Measurements from ENCODE around the gene ACTRT2. TPM values are rescaled to one million over a fixed set of nuclear protein-coding genes. Genes with fewer than 3 reads are reported as not detected.

The ACTRT2 gene
- total and polyA plus RNA-seq, 12 donors, result not detected

GRCh38 chr1:3014050-3014440 lies 7.2 kb upstream of the ACTRT2 start:
- Histone ChIP-seq H3K4me1 (replicated peaks in 1 of 2) (no peaks in the 10 kb centered on the region), H3K27ac (no peak overlapping the region), H3K36me3 (replicated peaks in 1 of 2) (no peaks in the 10 kb centered on the region), H3K27me3 (peaks cover 26% of the 10 kb centered on the region), H3K9me3 (replicated peaks in 1 of 3) (no peaks in the 10 kb centered on the region), H3K4me3 (no peak overlapping the region)
- TF ChIP-seq, protein P1, sequence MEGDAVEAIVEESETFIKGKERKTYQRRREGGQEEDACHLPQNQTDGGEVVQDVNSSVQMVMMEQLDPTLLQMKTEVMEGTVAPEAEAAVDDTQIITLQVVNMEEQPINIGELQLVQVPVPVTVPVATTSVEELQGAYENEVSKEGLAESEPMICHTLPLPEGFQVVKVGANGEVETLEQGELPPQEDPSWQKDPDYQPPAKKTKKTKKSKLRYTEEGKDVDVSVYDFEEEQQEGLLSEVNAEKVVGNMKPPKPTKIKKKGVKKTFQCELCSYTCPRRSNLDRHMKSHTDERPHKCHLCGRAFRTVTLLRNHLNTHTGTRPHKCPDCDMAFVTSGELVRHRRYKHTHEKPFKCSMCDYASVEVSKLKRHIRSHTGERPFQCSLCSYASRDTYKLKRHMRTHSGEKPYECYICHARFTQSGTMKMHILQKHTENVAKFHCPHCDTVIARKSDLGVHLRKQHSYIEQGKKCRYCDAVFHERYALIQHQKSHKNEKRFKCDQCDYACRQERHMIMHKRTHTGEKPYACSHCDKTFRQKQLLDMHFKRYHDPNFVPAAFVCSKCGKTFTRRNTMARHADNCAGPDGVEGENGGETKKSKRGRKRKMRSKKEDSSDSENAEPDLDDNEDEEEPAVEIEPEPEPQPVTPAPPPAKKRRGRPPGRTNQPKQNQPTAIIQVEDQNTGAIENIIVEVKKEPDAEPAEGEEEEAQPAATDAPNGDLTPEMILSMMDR (IDR thresholded peaks at IDR 0.05), result no peak
- TF ChIP-seq POLR2A (IDR thresholded peaks at IDR 0.05), result no peak
- 64 to 77% (median 66%) methylated on average over 5 to 10 of the region's 10 CpGs for WGBS, 4 donors
- intact Hi-C loops (cut with DNase I), result loop anchor here (5.0 to 10.0 kb wide), 3 partner anchors 271 to 403 kb away; no protein-coding TSS in a partner anchor
- DNase-seq, result no peak

DNA sequence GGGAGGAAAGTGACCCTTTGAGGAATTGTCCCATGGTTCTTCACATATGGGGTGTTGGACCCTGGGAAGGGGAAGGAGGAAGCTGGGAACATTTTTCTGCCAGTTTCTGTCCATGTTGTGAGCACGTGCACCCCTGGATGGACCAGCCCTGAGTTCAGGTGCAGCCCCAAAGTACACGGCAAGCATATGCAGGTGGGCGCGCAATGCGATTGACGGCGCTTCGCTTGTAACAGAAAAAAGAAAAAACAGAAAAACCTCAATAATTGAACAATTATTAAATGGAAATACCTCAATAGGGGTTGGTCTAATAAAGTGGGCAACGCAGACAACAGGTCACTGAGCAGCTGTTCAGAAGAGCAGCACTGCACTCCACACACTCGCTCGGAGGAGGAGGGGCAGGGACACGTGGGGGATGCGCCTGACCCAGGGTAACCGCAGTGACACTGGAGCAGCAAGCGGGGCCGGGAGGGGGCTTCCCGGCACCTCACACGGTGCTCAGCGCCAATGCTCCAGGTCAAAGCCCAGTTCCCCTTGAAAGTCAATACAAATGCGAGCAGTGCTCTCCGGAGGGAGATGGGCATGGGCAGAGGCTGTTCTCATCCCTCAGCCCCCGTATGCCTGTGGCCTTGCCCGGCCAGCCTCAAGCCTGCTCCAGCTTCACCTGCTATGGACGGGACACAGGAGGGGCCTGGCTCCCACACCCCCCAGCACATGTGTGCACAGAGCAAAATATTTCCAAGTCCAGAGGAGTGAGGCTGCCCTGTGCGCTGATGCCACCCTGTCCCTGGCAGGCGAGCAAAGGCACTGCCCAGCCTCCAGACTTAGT lies 6.6 kb upstream of the ACTRT2 start:
- 51 to 57% (median 53%) methylated on average over 21 to 26 of the region's 26 CpGs for WGBS, 4 donors
- Histone ChIP-seq H3K36me3 (replicated peaks in 1 of 2) (no peaks in the 10 kb centered on the region), H3K4me3 (no peak overlapping the region), H3K27ac (no peak overlapping the region), H3K4me1 (replicated peaks in 1 of 2) (no peaks in the 10 kb centered on the region), H3K9me3 (replicated peaks in 1 of 3) (no peaks in the 10 kb centered on the region), H3K27me3 (peaks cover 22% of the 10 kb centered on the region)
- no peak for DNase-seq
- intact Hi-C loops (cut with DNase I), result loop anchor here (5.0 to 10.0 kb wide), 3 partner anchors 270 to 403 kb away; no protein-coding TSS in a partner anchor
- TF ChIP-seq, protein P1 (IDR thresholded peaks at IDR 0.05), result no peak
- TF ChIP-seq POLR2A (IDR thresholded peaks at IDR 0.05), result no peak

DNA sequence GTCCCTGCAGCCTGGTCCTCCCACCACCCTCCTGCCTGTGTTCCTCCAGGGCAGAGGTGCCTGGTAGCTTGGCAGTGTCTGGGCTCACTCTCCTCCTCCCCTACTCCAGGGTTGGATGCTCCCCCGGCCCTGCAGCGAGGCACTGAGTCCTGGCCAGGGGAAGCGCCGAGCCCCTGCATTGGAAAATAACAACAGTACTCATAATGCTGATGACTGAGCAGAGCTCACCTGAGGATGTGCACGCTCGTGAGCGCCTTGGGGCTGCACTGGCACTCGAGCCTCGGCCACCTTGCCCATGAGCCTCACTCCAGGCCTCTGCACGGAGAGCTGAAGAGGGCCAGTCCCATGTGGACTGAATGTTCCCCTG lies 6.0 kb upstream of the ACTRT2 start:
- DNase-seq, result no peak
- 56 to 81% (median 66%) methylated on average over 6 to 10 of the region's 10 CpGs for WGBS, 4 donors
- intact Hi-C loops (cut with DNase I), result loop anchor here in 1 of 2 donors (10.0 kb wide), 1 partner anchor 270 kb away; no protein-coding TSS in a partner anchor
- Histone ChIP-seq H3K4me3 (no peak overlapping the region), H3K27me3 (peaks cover 22% of the 10 kb centered on the region), H3K27ac (no peak overlapping the region), H3K36me3 (replicated peaks in 1 of 2) (no peaks in the 10 kb centered on the region), H3K9me3 (replicated peaks in 1 of 3) (no peaks in the 10 kb centered on the region), H3K4me1 (replicated peaks in 1 of 2) (no peaks in the 10 kb centered on the region)
- no peak for TF ChIP-seq POLR2A (IDR thresholded peaks at IDR 0.05)
- TF ChIP-seq, protein P1 (IDR thresholded peaks at IDR 0.05), result no peak

DNA sequence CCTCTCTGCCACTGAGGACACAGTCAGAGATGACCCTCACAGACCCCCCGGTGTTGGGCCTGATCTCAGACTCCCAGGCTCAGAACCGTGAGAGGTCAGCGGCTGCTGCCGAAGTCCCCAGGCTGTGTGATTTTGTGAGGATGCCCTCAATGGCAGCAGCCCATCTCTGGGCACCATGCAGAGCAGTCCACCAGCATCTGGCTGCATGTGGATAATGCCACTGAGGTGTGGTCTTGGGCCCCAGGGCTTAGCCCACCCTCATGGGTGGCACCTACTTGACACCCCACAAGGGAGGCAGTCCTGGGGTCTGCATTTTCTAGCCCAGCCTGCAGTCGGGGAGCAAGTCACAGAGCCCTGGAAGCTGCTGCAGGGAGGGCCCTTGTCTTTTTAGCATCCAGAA lies 5.5 kb upstream of the ACTRT2 start:
- WGBS, 4 donors, result 40 to 66% (median 62%) methylated on average over 1 to 5 of the region's 5 CpGs
- TF ChIP-seq POLR2A (IDR thresholded peaks at IDR 0.05), result no peak
- TF ChIP-seq, protein P1 (IDR thresholded peaks at IDR 0.05), result no peak
- H3K27me3 ChIP-seq, result peaks cover 20% of the 10 kb centered on the region

More for the DNA sequence above, 5.5 kb upstream of the ACTRT2 start:
- DNase-seq, result no peak
- Histone ChIP-seq H3K9me3 (replicated peaks in 1 of 3) (no peaks in the 10 kb centered on the region), H3K4me3 (no peak overlapping the region), H3K36me3 (replicated peaks in 1 of 2) (no peaks in the 10 kb centered on the region), H3K4me1 (replicated peaks in 1 of 2) (no peaks in the 10 kb centered on the region), H3K27ac (no peak overlapping the region)
- intact Hi-C loops (cut with DNase I), result loop anchor here in 1 of 2 donors (10.0 kb wide), 1 partner anchor 269 kb away; no protein-coding TSS in a partner anchor

Measured in adrenal gland (tissue), 12 donors.